HCT116 (cell line): ENCODE results near the gene DIO3. TPM values are rescaled to one million over a fixed set of nuclear protein-coding genes. Genes with fewer than 3 reads are reported as not detected.

ENCODE experiments used
- microRNA counts: library from miRNA; unstranded; fragments of <30 nt; microRNA quantifications from one replicate; lab custom pipeline; 2015
- total RNA-seq: library from RNA; stranded (reverse); gene quantifications from one replicate; pipeline ENCODE4 v1.2.1, GENCODE V29; 2021; ENCODE audit not compliant: unreplicated experiment

DIO3 gene
- total RNA-seq, 1 experiment from 2014 or later, result 0.34 TPM

MicroRNAs encoded within 50 kb of the gene (microRNA counts, 767-probe panel; counts per million panel counts)
- microRNA hsa-miR-1247-5p (lab: Ali Mortazavi, UCI), result not detected

Other genes starting within 250 kb of the DIO3 start
- 117 TPM for gene PPP2R5C, start 200.2 kb downstream of the DIO3 start, total RNA-seq